ENCODE data around the gene SLC1A4.
"Not testable (repeated sequence)": the region's sequence is repeated elsewhere in the genome, so short reads cannot be mapped to it uniquely, and the experiment has no call there.

The SLC1A4 gene

DNA sequence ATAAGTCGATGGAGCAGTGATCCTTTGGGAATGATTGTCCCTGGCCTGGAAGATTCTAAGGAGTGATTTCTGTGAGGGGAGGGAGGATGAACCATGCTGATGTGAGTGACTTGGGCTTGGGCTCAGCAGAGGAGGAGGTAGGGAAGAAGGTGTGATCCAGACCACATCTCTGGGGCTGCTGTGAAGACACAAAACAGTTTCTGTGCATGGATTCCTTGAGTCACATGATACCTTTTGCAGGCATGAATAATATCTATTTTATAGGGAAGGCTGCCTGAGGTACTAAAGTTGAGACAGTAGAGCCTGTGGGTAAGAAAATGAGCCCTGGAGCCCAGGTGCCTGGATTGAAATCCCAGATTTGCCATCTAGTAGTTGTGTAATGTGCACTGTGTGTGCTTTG, 29.8 kb downstream of the SLC1A4 start:
- H3K36me3 Mint-ChIP-seq (ENCODE audit: low read depth) = peaks cover 79% of the 10 kb centered on the region
- no peaks in the 10 kb centered on the region for H3K27me3 Mint-ChIP-seq
- H3K9me3 Mint-ChIP-seq = no peaks in the 10 kb centered on the region
- no peak overlapping the region for H3K4me3 Mint-ChIP-seq
- peaks cover 64% of the 10 kb centered on the region for H3K4me1 Mint-ChIP-seq (ENCODE audit: low read depth)
- H3K27ac Mint-ChIP-seq = peak overlapping the region; percentile 93
- intact Hi-C loops (cut with micrococcal nuclease) = loop anchor here (2.0 kb wide), 1 partner anchor 30 kb away; the partner anchor contains the start of gene SLC1A4

DNA sequence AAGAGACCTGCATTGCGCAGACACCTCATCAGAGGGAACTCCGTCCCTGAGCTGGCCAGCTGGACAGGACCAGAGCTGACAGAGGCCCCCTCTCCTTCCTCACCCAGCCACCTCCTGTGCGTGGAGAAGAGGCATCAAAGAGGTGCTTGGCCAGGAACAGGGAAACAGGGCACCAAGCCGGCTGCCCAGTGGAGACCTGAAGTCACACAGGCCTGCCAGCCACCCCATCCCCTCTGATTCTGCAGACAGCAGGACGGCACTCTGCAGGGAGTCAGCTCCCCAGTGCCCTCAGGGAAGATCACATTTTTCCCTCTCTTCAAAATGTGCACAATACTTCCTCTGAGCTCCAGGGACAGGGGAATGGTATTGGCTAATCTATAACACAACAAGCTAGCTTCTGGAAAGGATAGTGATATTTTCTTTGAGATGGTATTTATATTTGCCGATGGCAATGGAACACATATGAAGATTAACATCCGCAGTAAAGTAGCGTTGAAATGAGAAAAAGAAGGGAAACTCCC, 30.5 kb downstream of the SLC1A4 start:
- Mint-ChIP-seq H3K4me1 (ENCODE audit: low read depth) (peaks cover 68% of the 10 kb centered on the region), H3K27ac (peak overlapping the region; percentile 93), H3K9me3 (no peaks in the 10 kb centered on the region), H3K27me3 (no peaks in the 10 kb centered on the region), H3K4me3 (no peak overlapping the region), H3K36me3 (ENCODE audit: low read depth) (peaks cover 83% of the 10 kb centered on the region)
- intact Hi-C loops (cut with micrococcal nuclease) = loop anchor here (2.0 kb wide), 1 partner anchor 31 kb away; the partner anchor contains the start of gene SLC1A4

DNA sequence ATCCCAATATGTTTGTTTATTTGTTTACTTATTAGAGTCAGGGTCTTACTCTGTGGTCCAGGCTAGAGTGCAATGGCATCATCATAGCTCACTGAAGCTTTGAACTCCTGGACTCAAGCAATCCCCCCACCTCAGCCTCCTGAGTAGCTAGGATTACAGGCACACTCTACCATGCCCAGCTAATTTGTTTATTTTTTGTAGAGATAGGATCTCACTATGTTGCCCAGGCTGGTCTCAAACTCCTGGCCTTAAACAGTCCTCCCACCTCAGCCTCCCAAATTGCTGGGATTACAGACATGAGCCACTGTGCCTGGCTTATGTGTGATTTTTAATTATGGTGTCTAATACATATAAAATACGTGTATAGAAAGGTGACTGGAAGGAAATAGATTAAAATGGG, 31.1 kb downstream of the SLC1A4 start:
- Mint-ChIP-seq H3K27ac (peak overlapping the region; percentile 93), H3K4me1 (ENCODE audit: low read depth) (peaks cover 64% of the 10 kb centered on the region), H3K36me3 (ENCODE audit: low read depth) (peaks cover 79% of the 10 kb centered on the region)
- H3K27me3 Mint-ChIP-seq; intact Hi-C loops (cut with micrococcal nuclease); H3K4me3 Mint-ChIP-seq; H3K9me3 Mint-ChIP-seq: not testable (repeated sequence)

DNA sequence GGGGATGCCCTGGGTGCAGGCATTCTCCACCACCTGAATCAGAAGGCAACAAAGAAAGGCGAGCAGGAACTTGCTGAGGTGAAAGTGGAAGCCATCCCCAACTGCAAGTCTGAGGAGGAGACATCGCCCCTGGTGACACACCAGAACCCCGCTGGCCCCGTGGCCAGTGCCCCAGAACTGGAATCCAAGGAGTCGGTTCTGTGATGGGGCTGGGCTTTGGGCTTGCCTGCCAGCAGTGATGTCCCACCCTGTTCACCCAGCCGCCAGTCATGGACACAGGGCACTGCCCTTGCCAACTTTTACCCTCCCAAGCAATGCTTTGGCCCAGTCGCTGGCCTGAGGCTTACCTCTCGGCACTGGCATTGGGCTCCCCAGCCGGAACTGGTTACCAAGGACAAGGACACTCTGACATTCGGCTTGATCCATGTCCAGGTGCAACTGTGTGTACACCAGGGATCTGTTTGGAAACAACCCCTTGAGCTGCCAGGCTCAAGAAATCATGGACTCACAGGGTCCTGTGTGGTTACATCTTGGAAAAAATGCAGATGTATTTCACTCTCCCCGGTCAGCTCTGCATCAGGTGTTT, 31.8 kb downstream of the SLC1A4 start:
- no peak overlapping the region for H3K4me3 Mint-ChIP-seq

DNA sequence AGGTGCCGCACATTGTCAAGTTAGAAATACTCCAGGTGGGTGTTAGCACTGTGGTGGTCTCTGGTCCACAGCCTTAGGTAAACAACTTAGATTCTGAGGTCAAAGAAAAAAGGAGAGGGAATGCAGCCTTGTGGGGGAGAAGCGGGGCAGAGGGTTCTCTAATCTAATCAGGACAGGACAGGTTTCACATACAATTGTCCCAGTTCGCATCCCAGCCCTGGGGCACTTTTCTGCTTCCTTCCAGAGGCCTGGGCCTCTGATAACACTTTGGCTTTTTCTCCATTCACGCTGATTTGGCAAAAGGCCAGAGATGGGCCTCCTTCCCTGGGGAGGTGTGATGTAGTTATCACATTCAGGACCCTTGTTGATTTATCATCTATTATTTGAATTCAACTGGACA, 32.5 kb downstream of the SLC1A4 start:
- no peaks in the 10 kb centered on the region for H3K27me3 Mint-ChIP-seq
- H3K36me3 Mint-ChIP-seq (ENCODE audit: low read depth) = peaks cover 73% of the 10 kb centered on the region
- peaks cover 70% of the 10 kb centered on the region for H3K4me1 Mint-ChIP-seq (ENCODE audit: low read depth)
- no peak overlapping the region for H3K4me3 Mint-ChIP-seq
- no peak overlapping the region for H3K27ac Mint-ChIP-seq
- intact Hi-C loops (cut with micrococcal nuclease) = no loop called here
- H3K9me3 Mint-ChIP-seq = no peaks in the 10 kb centered on the region

More for the DNA sequence above, 31.8 kb downstream of the SLC1A4 start:
- Mint-ChIP-seq H3K27ac (no peak overlapping the region), H3K9me3 (no peaks in the 10 kb centered on the region), H3K27me3 (no peaks in the 10 kb centered on the region), H3K36me3 (ENCODE audit: low read depth) (peaks cover 76% of the 10 kb centered on the region), H3K4me1 (ENCODE audit: low read depth) (peaks cover 70% of the 10 kb centered on the region)
- intact Hi-C loops (cut with micrococcal nuclease) = no loop called here

DNA sequence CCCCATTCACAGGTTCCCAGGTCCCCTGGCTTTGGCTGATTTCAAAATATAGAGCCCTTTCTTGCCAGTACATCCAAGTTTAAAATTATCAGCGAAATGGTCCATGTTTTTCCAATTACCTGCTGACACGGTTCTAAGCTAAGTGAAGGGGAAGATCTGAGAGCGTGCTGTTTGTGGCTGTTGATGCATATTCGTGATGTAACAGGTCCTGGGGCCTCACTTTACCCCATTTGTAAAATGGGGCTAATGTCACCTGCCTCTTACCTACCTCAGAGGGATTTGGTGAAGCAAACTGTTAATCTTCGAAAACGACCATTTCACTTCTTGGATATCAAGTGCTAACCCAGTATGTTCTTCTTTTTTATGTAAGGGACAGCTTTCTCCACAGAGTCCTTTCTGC, 33.0 kb downstream of the SLC1A4 start:
- Mint-ChIP-seq H3K4me3 (no peak overlapping the region), H3K27ac (peak overlapping the region; percentile 46), H3K4me1 (ENCODE audit: low read depth) (peaks cover 65% of the 10 kb centered on the region), H3K36me3 (ENCODE audit: low read depth) (peaks cover 68% of the 10 kb centered on the region), H3K27me3 (no peaks in the 10 kb centered on the region), H3K9me3 (no peaks in the 10 kb centered on the region)
- intact Hi-C loops (cut with micrococcal nuclease) = no loop called here

DNA sequence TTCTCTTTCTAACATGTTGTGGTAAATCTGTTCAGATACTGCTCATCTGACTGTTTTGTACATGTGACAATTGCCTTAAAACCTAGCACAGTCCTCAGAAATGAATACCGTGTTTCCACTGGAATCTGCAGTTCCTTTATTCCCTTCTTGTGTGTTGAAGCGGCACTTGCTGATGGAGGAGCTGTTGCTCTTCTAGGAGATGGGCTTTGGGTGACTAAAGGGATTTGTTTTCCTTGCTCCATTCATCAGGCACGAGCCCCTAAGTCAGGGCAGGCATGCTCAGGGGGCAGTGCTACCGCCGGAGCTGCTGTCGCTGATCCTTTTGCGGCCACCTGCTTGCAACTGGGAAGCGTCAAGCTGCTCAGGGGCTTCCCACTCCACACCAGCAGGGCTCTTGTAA, 34.5 kb downstream of the SLC1A4 start:
- intact Hi-C loops (cut with micrococcal nuclease) = no loop called here
- Mint-ChIP-seq H3K27me3 (no peaks in the 10 kb centered on the region), H3K4me1 (ENCODE audit: low read depth) (peaks cover 59% of the 10 kb centered on the region), H3K36me3 (ENCODE audit: low read depth) (peaks cover 70% of the 10 kb centered on the region), H3K4me3 (no peak overlapping the region), H3K27ac (no peak overlapping the region), H3K9me3 (no peaks in the 10 kb centered on the region)

DNA sequence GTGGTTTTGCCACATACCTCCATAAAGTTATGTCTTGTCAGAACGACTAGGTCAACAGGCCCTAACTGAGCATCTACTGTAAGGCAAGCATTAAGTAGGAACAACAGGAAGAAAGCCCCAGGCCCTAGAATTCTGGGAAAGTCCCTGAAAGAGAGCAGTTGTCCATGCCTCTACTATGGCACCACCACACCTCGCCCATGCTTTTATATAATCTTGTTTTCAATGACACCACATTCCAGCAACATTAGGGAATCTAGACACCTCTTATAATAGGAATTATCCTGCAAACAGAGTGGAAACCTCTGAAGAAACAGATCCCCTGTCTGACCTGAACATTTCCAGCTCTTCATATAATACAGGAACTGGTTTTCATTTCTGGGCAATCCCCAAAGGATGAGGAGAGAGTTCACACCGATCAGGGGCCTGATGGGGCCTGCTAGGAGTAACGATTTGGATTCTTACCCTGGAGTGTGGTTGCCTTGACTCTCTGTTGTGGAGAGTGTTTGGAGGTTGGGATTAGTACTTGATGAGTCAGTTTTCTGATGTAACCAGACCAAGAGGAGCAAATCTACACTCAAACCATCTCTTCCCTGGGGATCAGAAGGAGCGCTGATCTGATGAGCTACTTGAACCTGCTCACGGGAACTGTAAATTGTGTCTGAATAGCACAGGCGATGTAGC, 35.1 kb downstream of the SLC1A4 start:
- intact Hi-C loops (cut with micrococcal nuclease) = no loop called here
- H3K27me3 Mint-ChIP-seq = no peaks in the 10 kb centered on the region
- H3K36me3 Mint-ChIP-seq (ENCODE audit: low read depth) = peaks cover 65% of the 10 kb centered on the region
- peaks cover 53% of the 10 kb centered on the region for H3K4me1 Mint-ChIP-seq (ENCODE audit: low read depth)
- H3K9me3 Mint-ChIP-seq = no peaks in the 10 kb centered on the region
- H3K27ac Mint-ChIP-seq = no peak overlapping the region
- H3K4me3 Mint-ChIP-seq = no peak overlapping the region

DNA sequence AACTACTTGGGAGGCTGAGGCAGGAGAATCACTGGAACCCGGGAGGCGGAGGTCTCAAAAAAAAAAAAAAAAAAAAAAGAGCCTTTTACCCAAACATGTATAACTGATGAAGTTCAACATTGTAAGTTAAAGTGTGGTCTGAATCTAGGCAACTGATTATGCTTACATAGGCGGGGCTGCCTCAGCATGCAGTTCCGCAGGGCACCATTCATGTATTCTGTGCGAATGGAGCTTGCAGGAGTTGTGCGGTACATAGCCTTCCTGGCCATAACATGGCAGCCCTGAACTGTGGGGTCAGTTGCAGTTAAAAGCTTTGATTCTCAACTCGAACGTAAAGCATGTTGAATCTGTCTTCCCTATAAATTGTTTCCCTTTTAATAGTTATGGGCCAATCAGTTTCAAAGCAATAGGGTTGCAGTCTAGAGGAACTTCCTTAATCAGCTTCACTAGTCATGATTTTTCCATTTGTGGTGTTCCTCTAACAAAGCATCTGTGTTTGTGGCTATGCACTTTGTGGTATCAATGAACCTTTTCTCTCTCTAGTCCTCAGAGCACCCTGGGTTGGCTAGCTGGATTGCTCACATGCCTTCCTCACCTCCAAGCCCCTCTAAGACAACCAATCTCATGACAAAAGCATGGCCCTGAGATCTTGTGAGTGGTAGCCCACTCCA, 36.4 kb downstream of the SLC1A4 start:
- Mint-ChIP-seq H3K4me3 (no peak overlapping the region), H3K4me1 (ENCODE audit: low read depth) (peaks cover 44% of the 10 kb centered on the region), H3K27ac (peak overlapping the region; percentile 80), H3K9me3 (no peaks in the 10 kb centered on the region), H3K27me3 (no peaks in the 10 kb centered on the region), H3K36me3 (ENCODE audit: low read depth) (peaks cover 67% of the 10 kb centered on the region)
- intact Hi-C loops (cut with micrococcal nuclease) = no loop called here

DNA sequence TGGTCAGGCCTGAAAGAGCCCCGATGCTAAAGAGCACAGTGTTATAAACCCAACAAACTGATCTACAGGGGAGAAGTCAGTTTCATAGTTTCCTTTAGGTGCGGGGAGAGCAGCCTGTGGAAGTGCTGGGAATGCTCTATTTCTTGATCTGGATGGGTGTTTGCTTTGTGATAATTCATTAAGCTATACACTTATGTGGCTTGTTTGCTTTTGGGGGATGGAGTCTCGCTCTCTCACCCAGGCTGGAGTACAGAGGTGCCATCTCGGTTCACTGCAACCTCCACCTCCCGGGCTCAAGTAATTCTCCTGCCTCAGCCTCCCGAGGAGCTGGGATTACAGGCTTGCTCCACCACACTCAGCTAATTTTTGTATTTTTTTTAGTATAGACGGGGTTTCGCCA, 37.0 kb downstream of the SLC1A4 start:
- no peaks in the 10 kb centered on the region for H3K9me3 Mint-ChIP-seq
- no peaks in the 10 kb centered on the region for H3K27me3 Mint-ChIP-seq
- H3K4me3 Mint-ChIP-seq = no peak overlapping the region
- peaks cover 67% of the 10 kb centered on the region for H3K36me3 Mint-ChIP-seq (ENCODE audit: low read depth)
- intact Hi-C loops (cut with micrococcal nuclease) = no loop called here
- H3K27ac Mint-ChIP-seq = peak overlapping the region; percentile 80
- H3K4me1 Mint-ChIP-seq (ENCODE audit: low read depth) = peaks cover 50% of the 10 kb centered on the region

DNA sequence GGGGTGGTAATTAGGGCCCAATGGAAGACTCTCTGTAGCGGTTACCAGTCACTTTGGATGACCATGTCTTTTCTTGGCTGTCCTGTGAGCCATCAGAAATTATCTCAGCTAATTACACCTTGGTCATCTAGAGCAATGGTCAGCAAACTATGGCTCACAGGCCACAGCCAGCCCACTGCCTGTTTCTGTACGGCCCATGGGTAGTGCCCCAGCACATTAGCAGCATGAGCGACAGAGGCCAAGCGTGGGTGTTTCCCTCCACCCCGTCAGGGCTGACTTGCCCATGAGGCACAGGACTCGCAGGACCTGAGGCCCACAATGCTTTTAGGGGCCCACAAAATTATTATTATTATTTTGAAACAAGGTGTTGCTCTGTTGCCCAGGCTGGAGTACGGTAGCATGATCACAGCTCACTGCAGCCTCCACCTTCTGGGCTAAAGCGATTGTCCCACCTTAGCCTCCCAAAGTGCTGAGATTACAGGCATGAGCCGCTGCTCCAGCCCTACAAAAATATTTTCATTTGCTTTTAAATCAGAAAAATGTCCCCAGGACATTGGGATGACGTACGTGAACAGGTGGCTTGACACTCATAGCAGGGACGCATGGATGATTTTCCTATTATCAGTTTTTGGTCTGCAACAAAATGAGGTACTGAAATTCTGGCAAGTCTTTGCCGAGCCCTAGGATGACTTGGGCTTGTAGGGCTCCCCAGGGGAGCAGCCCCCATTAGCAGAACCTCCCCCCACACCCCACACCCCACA, 37.7 kb downstream of the SLC1A4 start:
- no peak overlapping the region for H3K4me3 Mint-ChIP-seq
- no peaks in the 10 kb centered on the region for H3K27me3 Mint-ChIP-seq
- H3K4me1 Mint-ChIP-seq (ENCODE audit: low read depth) = peaks cover 57% of the 10 kb centered on the region
- peak overlapping the region; percentile 80 for H3K27ac Mint-ChIP-seq
- intact Hi-C loops (cut with micrococcal nuclease) = no loop called here
- H3K9me3 Mint-ChIP-seq = no peaks in the 10 kb centered on the region
- peaks cover 67% of the 10 kb centered on the region for H3K36me3 Mint-ChIP-seq (ENCODE audit: low read depth)

DNA sequence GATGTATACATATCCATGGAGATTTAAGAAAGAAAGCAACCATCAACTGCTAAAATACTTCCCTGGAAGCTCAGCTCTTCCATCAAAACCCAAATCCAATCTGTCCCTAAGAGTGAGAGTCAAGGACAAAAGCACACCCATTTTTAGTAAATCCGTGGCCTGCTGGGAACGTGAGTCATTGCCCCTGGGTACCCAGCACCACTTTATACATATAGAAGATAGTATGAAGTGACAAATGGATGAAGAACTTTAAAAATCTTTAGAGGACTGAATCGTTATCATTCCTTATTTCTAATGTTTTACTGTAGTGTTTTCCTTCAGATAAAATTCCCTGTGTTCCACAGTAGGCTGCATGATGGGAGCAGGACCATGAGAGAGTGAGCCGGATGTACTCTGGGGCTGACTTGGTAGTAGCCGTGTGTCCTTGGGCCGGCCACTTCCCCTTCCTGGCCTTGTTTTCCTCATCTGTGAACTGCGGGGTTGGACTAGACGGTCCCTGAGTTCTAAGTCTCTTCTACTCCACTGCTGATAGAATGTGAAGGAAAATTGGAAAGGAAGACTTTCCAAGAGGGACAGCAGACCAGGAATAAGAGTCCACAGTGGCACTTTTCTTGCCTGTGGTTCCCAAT, 38.5 kb downstream of the SLC1A4 start:
- H3K27me3 Mint-ChIP-seq = no peaks in the 10 kb centered on the region
- H3K4me3 Mint-ChIP-seq = no peak overlapping the region
- peaks cover 61% of the 10 kb centered on the region for H3K4me1 Mint-ChIP-seq (ENCODE audit: low read depth)
- no peaks in the 10 kb centered on the region for H3K9me3 Mint-ChIP-seq
- peak overlapping the region; percentile 11 for H3K27ac Mint-ChIP-seq
- peaks cover 67% of the 10 kb centered on the region for H3K36me3 Mint-ChIP-seq (ENCODE audit: low read depth)
- intact Hi-C loops (cut with micrococcal nuclease) = no loop called here

DNA sequence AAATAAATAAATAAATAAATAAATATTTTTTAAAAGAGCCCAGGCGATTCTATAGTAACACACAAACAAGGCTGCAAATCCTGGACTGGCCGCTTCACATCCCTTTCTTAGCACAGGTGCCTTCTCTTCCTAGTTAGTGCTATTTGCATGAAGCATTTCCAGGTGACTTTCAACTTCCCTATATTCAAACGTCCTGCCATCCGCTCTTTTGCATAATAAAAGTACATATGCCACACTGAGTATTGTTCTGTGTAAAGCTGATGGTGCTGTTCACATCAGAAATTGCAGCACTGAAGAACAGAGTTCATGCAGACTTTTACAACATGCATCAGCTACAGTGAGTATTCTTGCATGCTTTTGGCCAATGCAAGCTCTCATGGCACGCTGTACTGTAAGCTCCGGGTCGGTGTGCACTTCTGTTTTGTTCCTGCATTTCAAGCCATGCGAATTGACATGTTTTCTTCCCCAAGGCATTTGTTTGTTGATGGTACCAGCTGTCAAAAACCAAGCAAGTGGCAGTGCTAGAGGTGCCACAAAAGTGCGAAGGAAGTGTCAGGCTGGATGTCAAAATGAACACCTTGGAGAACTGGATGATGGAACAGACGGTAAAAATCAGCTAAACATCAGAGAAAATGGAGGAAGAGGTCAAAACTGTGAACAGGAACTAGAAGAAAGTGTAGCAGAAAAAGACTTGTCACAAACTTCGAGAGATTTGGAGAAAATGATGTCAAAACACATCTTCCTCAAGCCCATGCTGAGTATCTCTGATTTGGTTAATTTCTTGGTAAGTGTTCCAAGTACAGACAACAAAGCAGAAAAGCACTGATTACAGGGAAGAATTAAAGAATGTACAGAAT, 41.5 kb downstream of the SLC1A4 start:
- Mint-ChIP-seq H3K9me3 (no peaks in the 10 kb centered on the region), H3K27me3 (no peaks in the 10 kb centered on the region), H3K4me3 (no peak overlapping the region), H3K36me3 (ENCODE audit: low read depth) (peaks cover 63% of the 10 kb centered on the region), H3K4me1 (ENCODE audit: low read depth) (peaks cover 43% of the 10 kb centered on the region), H3K27ac (peak overlapping the region; percentile 55)
- intact Hi-C loops (cut with micrococcal nuclease) = loop anchor here (2.0 kb wide), 1 partner anchor 30 kb away; no protein-coding TSS in a partner anchor
